HepG2 (cell line): ENCODE results near the gene AK3. TPM values are rescaled to one million over a fixed set of nuclear protein-coding genes. Genes with fewer than 3 reads are reported as not detected.

Experiments
- ATAC-seq: fragments of 200-7000 bp; cut with Tn5 transposase; 3 replicates; pipeline ENCODE4 v1.9.1; 2020; ENCODE audit warnings: mild to moderate bottlenecking, moderate library complexity
- Bru-seq: library from RNA; stranded (reverse); fragments of 400-500 nt; gene quantifications from one replicate; lab custom pipeline; 2021; lab: Mats Ljungman, UMichigan
- BruChase-seq, 2 experiments: library from RNA; stranded (reverse); fragments of 400-500 nt; gene quantifications; one replicate each; lab custom pipeline; 2021; lab: Mats Ljungman, UMichigan
- BruUV-seq: library from RNA; stranded (reverse); fragments of 400-500 nt; replicated peaks from 2 replicates; lab custom pipeline; 2021; lab: Mats Ljungman, UMichigan
- CTCF ChIA-PET: fragments of 300-600 bp; formaldehyde crosslinking; extraction: SDS; loops from one replicate; lab custom pipeline; 2021; ENCODE audit warnings: low total read pairs, inconsistent platforms, low intra/inter-chr PET ratio; lab: Yijun Ruan, JAX
- POLR2A ChIA-PET: fragments of 350-600 bp; sonication (Branson Sonifier 250); formaldehyde crosslinking; loops from one replicate; lab custom pipeline; 2020; ENCODE audit warnings: antibody characterized with exemption, inconsistent platforms; lab: Yijun Ruan, JAX
- DNase-seq: peaks from one replicate; pipeline ENCODE4 v3.0.0-alpha.2; 2015; ENCODE audit warnings: low spot score
- FAIRE-seq: peaks from 3 replicates; lab custom pipeline; 2011; peaks lifted over from hg19 to GRCh38; lab: Jason Lieb, UNC
- H2AFZ ChIP-seq: one replicate; pipeline ENCODE4 v1.6.1; 2011; ENCODE audit warnings: low read length, inconsistent platforms
- H3K27ac ChIP-seq: fragments of 300-600 bp; 3 replicates; pipeline ENCODE4 v1.8.0; 2011; ENCODE audit warnings: mixed run types, mild to moderate bottlenecking, mixed read lengths, low read length, inconsistent platforms; ENCODE audit not compliant: insufficient read depth; ENCODE audit errors: extremely low read length
- H3K27me3 ChIP-seq, 2 experiments: fragments of 200-600 bp in 1 of 2; 2 replicates in 1 of 2; 3 replicates in 1 of 2; pipeline versions ENCODE4 v1.6.0 to v1.8.0; 2011; ENCODE audit warnings: low read length in 2 of 2, mild to moderate bottlenecking in 2 of 2, moderate library complexity in 2 of 2, inconsistent platforms in 1 of 2; ENCODE audit not compliant: insufficient read depth in 2 of 2, control insufficient read depth in 1 of 2
- H3K36me3 ChIP-seq, 2 experiments: fragments of 200-600 bp in 1 of 2; replicated peaks in 1 of 2; 2 replicates in 1 of 2; 3 replicates in 1 of 2; pipeline versions ENCODE4 v1.5.1 to v1.8.0; 2011; ENCODE audit warnings: low read length in 2 of 2, inconsistent platforms in 1 of 2; ENCODE audit not compliant: insufficient read depth in 2 of 2, control insufficient read depth in 1 of 2
- H3K4me1 ChIP-seq: 2 replicates; pipeline ENCODE4 v1.5.1; 2012; ENCODE audit warnings: low read length, inconsistent platforms; ENCODE audit not compliant: insufficient read depth
- H3K4me2 ChIP-seq: 2 replicates; pipeline ENCODE4 v1.6.0; 2011; ENCODE audit warnings: low read depth, low read length, inconsistent platforms
- H3K4me3 ChIP-seq, 3 experiments: fragments of 200-600 bp in 1 of 3; sonication (generic), shearing (Covaris generic) in 1 of 3; replicated peaks in 1 of 3; 2 replicates each; pipeline ENCODE4 v1.5.1; 2011 to 2016; ENCODE audit warnings: low read length in 3 of 3, inconsistent platforms in 2 of 3, low read depth in 2 of 3, mild to moderate bottlenecking in 2 of 3, control low read depth in 1 of 3, mixed read lengths in 1 of 3; ENCODE audit not compliant: insufficient read depth in 1 of 3
- H3K79me2 ChIP-seq: one replicate; pipeline ENCODE4 v1.6.1; 2011; ENCODE audit warnings: low read length, inconsistent platforms; ENCODE audit not compliant: insufficient read depth
- H3K9ac ChIP-seq: 2 replicates; pipeline ENCODE4 v1.6.0; 2011; ENCODE audit warnings: mild to moderate bottlenecking, low read depth, low read length, inconsistent platforms; ENCODE audit not compliant: insufficient read depth
- H3K9me3 ChIP-seq: 2 replicates; pipeline ENCODE4 v1.5.1; 2012; ENCODE audit warnings: mild to moderate bottlenecking, low read length
- H4K20me1 ChIP-seq: 2 replicates; pipeline ENCODE4 v1.6.0; 2011; ENCODE audit warnings: inconsistent platforms, mild to moderate bottlenecking, low read length, moderate library complexity; ENCODE audit not compliant: insufficient read depth
- CENPT ChIP-seq: sonication (generic); formaldehyde crosslinking; IDR thresholded peaks from 2 replicates; pipeline ENCODE4 v1.8.0; 2022; ENCODE audit warnings: low read depth, mild to moderate bottlenecking, moderate library complexity, missing genetic modification reagents
- MTA3 ChIP-seq: sonication (generic); formaldehyde crosslinking; IDR thresholded peaks from 2 replicates; pipeline ENCODE4 v1.4.0; 2020; ENCODE audit warnings: missing genetic modification reagents
- NCOA1 ChIP-seq: sonication (generic); formaldehyde crosslinking; IDR thresholded peaks from 2 replicates; pipeline ENCODE4 v1.9.0; 2021; ENCODE audit warnings: missing genetic modification reagents
- TFAP4 ChIP-seq: sonication (generic); IDR thresholded peaks from 2 replicates; pipeline ENCODE4 v1.6.1; 2016; ENCODE audit warnings: low read depth, borderline replicate concordance
- TP53 ChIP-seq: sonication (generic); formaldehyde crosslinking; conservative IDR thresholded peaks from 2 replicates; pipeline ENCODE4 v1.4.0; 2020; ENCODE audit warnings: missing genetic modification reagents
- ZBED4 ChIP-seq: sonication (generic); formaldehyde crosslinking; IDR thresholded peaks from 2 replicates; pipeline ENCODE4 v1.4.0; 2020; ENCODE audit warnings: missing genetic modification reagents, borderline replicate concordance
- ZNF276 ChIP-seq: sonication (generic); formaldehyde crosslinking; IDR thresholded peaks from 2 replicates; pipeline ENCODE4 v1.4.0; 2020; ENCODE audit warnings: mild to moderate bottlenecking, low read depth, missing genetic modification reagents
- ZSCAN9 ChIP-seq: IDR thresholded peaks from 2 replicates; pipeline ENCODE4 v1.6.1; 2016; ENCODE audit warnings: borderline replicate concordance
- WGBS: methylation state at CpG from one replicate; pipeline ENCODE4 v1.1.6; 2017; ENCODE audit warnings: low lambda C conversion rate; 5-methylcytosine and 5-hydroxymethylcytosine counted together
- in situ Hi-C: cut with HindIII; loops from 2 replicates; pipeline ENCODE4 v1.10.0; 2017; ENCODE audit warnings: low pct_unique_long_range_greater_than_20kb; ENCODE audit not compliant: extremely low pct_ligation_motif_present
- intact Hi-C: fragments of 100-400 bp; cut with micrococcal nuclease; formaldehyde crosslinking; loops from one replicate; pipeline ENCODE4 v1.10.0; 2022; ENCODE audit not compliant: unreplicated experiment
- long read RNA-seq, 2 experiments: library from RNA in 1 of 2; library from polyadenylated mRNA in 1 of 2; stranded (forward) in 1 of 2; unstranded in 1 of 2; transcript quantifications; one replicate each; pipeline ENCODE4 v2.0.0, GENCODE V29; 2019 to 2022
- polyA minus RNA-seq, 3 experiments: library from RNA; depleted of rRNA, polyadenylated mRNA; stranded (reverse); fragments of >200 nt; gene quantifications; 2 replicates each; pipeline ENCODE4 v1.2.3, GENCODE V29; 2011; ENCODE audit warnings: low replicate concordance in 1 of 3
- polyA plus RNA-seq, 8 experiments: library from polyadenylated mRNA; depleted of rRNA in 3 of 8; stranded (reverse) in 7 of 8; unstranded in 1 of 8; fragments of >200 nt; fragmentation: Illumina TruSeq in 4 of 8; extraction: Trizol in 4 of 8; gene quantifications; 2 replicates each; pipeline versions ENCODE4 v1.2.1 to v1.2.3, GENCODE V29; 2011 to 2016; ENCODE audit warnings: low read depth in 4 of 8, missing spikeins in 1 of 8, mixed read lengths in 1 of 8; ENCODE audit not compliant: insufficient read depth in 1 of 8
- total RNA-seq, 5 experiments: library from RNA; depleted of rRNA; stranded (reverse); fragments of >200 nt; fragmentation: Illumina TruSeq; extraction: Trizol; gene quantifications; 2 replicates each; pipeline ENCODE4 v1.2.3, GENCODE V29; 2016; ENCODE audit warnings: low read depth in 1 of 5

The AK3 gene
- 109 and 153 TPM in 2 replicates for total RNA-seq (2016; rRNA removed; fragmentation: Illumina TruSeq; extraction: Trizol)
- total RNA-seq (2016; cell fraction: cytosol; rRNA removed; fragmentation: Illumina TruSeq; extraction: Trizol; ENCODE audit: low read depth): 16.7 and 23.9 TPM in 2 replicates
- 110 and 144 TPM in 2 replicates for total RNA-seq (2016; cell fraction: insoluble cytoplasmic fraction; rRNA removed; fragmentation: Illumina TruSeq; extraction: Trizol)
- 101 and 104 TPM in 2 replicates for total RNA-seq (2016; cell fraction: membrane; rRNA removed; fragmentation: Illumina TruSeq; extraction: Trizol)
- total RNA-seq (2016; cell fraction: nucleus; rRNA removed; fragmentation: Illumina TruSeq; extraction: Trizol): 61.8 and 62.9 TPM in 2 replicates
- polyA plus RNA-seq (2011; rRNA removed): 65.1 and 76.8 TPM in 2 replicates
- 36.3 and 48.4 TPM in 2 replicates for polyA plus RNA-seq (2011; cell fraction: cytosol; rRNA removed)
- polyA plus RNA-seq (2011; cell fraction: nucleus; rRNA removed): 25.4 and 34.0 TPM in 2 replicates
- polyA plus RNA-seq (2012): 69.0 and 81.6 TPM in 2 replicates
- 22.4 and 31.8 TPM in 2 replicates for polyA plus RNA-seq (2016; cell fraction: cytosol; fragmentation: Illumina TruSeq; extraction: Trizol; ENCODE audit: low read depth)
- 189 TPM in 2 replicates for polyA plus RNA-seq (2016; cell fraction: insoluble cytoplasmic fraction; fragmentation: Illumina TruSeq; extraction: Trizol; ENCODE audit: low read depth)
- 89.4 and 100 TPM in 2 replicates for polyA plus RNA-seq (2016; cell fraction: membrane; fragmentation: Illumina TruSeq; extraction: Trizol; ENCODE audit: low read depth)
- 119 and 121 TPM in 2 replicates for polyA plus RNA-seq (2016; cell fraction: nucleus; fragmentation: Illumina TruSeq; extraction: Trizol; ENCODE audit: insufficient read depth, low read depth)
- polyA minus RNA-seq (2011; rRNA and poly(A)+ RNA removed; ENCODE audit: low replicate concordance): 14.9 and 54.2 TPM in 2 replicates
- polyA minus RNA-seq (2011; cell fraction: cytosol; rRNA and poly(A)+ RNA removed): 85.6 and 86.5 TPM in 2 replicates
- 61.7 and 75.2 TPM in 2 replicates for polyA minus RNA-seq (2011; cell fraction: nucleus; rRNA and poly(A)+ RNA removed)
- Bru-seq, nascent RNA: percentile 97 among the genes with signal in this experiment
- BruChase-seq, experiment 1, labeled RNA remaining after a 6-hour chase: percentile 98 among the genes with signal in this experiment
- percentile 98 among the genes with signal in this experiment for BruChase-seq, experiment 2, labeled RNA remaining after a 2-hour chase
- long read RNA-seq, experiment 1, transcript AK3-203 (4 exons, 705 nt): minor isoform, 7 of 165 reads
- long read RNA-seq, experiment 1, transcript AK3-202 (5 exons, 2,736 nt): major isoform, 138 of 165 reads
- long read RNA-seq, experiment 1, partial matches to known transcripts: 4 of 165 reads
- long read RNA-seq, experiment 1, other reads (novel, unspliced or antisense): 16 of 165 reads
- long read RNA-seq, experiment 2, transcript AK3-202 (5 exons, 2,736 nt): major isoform, 32 of 208 reads
- long read RNA-seq, experiment 2, partial matches to known transcripts: 2 of 208 reads
- long read RNA-seq, experiment 2, other reads (novel, unspliced or antisense): 174 of 208 reads

GRCh38 chr9:4740638-4741364, at the start of gene AK3:
Gene AK3 (minus strand): TSS chr9:4741202. CDS start chr9:4741087, 115 bp downstream.
- BruUV-seq: no TSS peak
- ChIA-PET POLR2A (interaction anchor here (0.8 to 3.8 kb wide), 20 partner anchors 10 to 1215 kb away, joined by 3 to 33 read pairs (median 7); partner anchors contain the start of genes CDC37L1, JAK2, PLPP6 and RCL1), CTCF (interaction anchor here (1.1 kb wide), 1 partner anchor 9 kb away, joined by 3 read pairs; no protein-coding TSS in a partner anchor)
- 0% methylated on average over 1 of the region's 84 CpGs for WGBS
- Histone ChIP-seq H3K79me2 (peaks cover 45% of the 10 kb centered on the region), H2AFZ (no peak within 1 kb of the TSS), H3K4me1 (peaks cover 40% of the 10 kb centered on the region), H3K4me3 (peak within 1 kb of the TSS; percentile 93 to 98 (median 96)), H3K36me3 (peaks cover 0 to under 1% of the 10 kb centered on the region in 2 experiments; a peak in 1 of 5 replicates), H3K9me3 (no peaks in the 10 kb centered on the region), H3K4me2 (peak within 1 kb of the TSS; percentile 76), H3K27ac (peak within 1 kb of the TSS; percentile 100), H3K27me3 (no peaks in the 10 kb centered on the region), H4K20me1 (peaks cover 28% of the 10 kb centered on the region), H3K9ac (peak within 1 kb of the TSS; percentile 98)
- FAIRE-seq: no peak
- intact Hi-C loops (loop anchor here (1.0 to 5.0 kb wide), 3 partner anchors 34 to 78 kb away; partner anchors contain the start of gene CDC37L1), in situ Hi-C loops (no loop called here)
- ATAC-seq: peak; percentile 93
- DNase-seq: peak; percentile 83
- TF ChIP-seq CENPT (no peak), ZBED4 (CRISPR knock-in tag) (no peak; the same call in 1 of the 2 replicates), NCOA1 (CRISPR knock-in tag) (peak; percentile 15; the same call in 1 of the 2 replicates), MTA3 (CRISPR knock-in tag) (no peak), TP53 (CRISPR knock-in tag) (0 out of 2 replicates have a peak, but pooled peaks have one; percentile 75), ZSCAN9 (peak; percentile 86; the same call in 1 of the 2 replicates), TFAP4 (peak; percentile 25; the same call in 1 of the 2 replicates), ZNF276 (CRISPR knock-in tag) (no peak)
